Hepatocyte (in vitro differentiated cells): ENCODE measurements around the gene MYH11. TPM values are rescaled to one million over a fixed set of nuclear protein-coding genes. Genes with fewer than 3 reads are reported as not detected.
"Not testable (repeated sequence)": the region's sequence is repeated elsewhere in the genome, so short reads cannot be mapped to it uniquely, and the experiment has no call there.

Experiments
- DNase-seq: peaks from one replicate; pipeline ENCODE4 v3.0.0-alpha.2; 2016; ENCODE audit warnings: low spot score
- H2AFZ ChIP-seq: fragments of 200-600 bp; sonication (generic); 2 replicates; pipeline ENCODE4 v1.6.0; 2016; ENCODE audit warnings: antibody characterized with exemption, mild to moderate bottlenecking
- H3K27ac ChIP-seq: fragments of 200-600 bp; sonication (generic); 2 replicates; pipeline ENCODE4 v1.5.1; 2016; ENCODE audit warnings: mild to moderate bottlenecking
- H3K27me3 ChIP-seq: fragments of 200-600 bp; sonication (generic); 2 replicates; pipeline ENCODE4 v1.6.1; 2016
- H3K36me3 ChIP-seq: fragments of 200-600 bp; sonication (generic); replicated peaks from 2 replicates; pipeline ENCODE4 v1.5.1; 2016; ENCODE audit warnings: low read depth; ENCODE audit not compliant: insufficient read depth
- H3K4me1 ChIP-seq: fragments of 200-600 bp; sonication (generic); 2 replicates; pipeline ENCODE4 v1.5.1; 2016; ENCODE audit warnings: mild to moderate bottlenecking, moderate library complexity; ENCODE audit not compliant: insufficient read depth
- H3K4me2 ChIP-seq: fragments of 200-600 bp; sonication (generic); 2 replicates; pipeline ENCODE4 v1.6.0; 2016
- H3K4me3 ChIP-seq: fragments of 200-600 bp; sonication (generic); 2 replicates; pipeline ENCODE4 v1.5.1; 2016; ENCODE audit warnings: mild to moderate bottlenecking
- H3K79me2 ChIP-seq: fragments of 200-600 bp; sonication (generic); 2 replicates; pipeline ENCODE4 v1.6.0; 2017; ENCODE audit warnings: mild to moderate bottlenecking
- H3K9me2 ChIP-seq: fragments of 200-600 bp; sonication (generic); replicated peaks from 2 replicates; pipeline ENCODE4 v1.6.0; 2017; ENCODE audit warnings: mild to moderate bottlenecking; ENCODE audit not compliant: insufficient read depth
- H3K9me3 ChIP-seq: fragments of 200-600 bp; sonication (generic); 2 replicates; pipeline ENCODE4 v1.5.1; 2016; ENCODE audit warnings: low read depth, mild to moderate bottlenecking
- H4K20me1 ChIP-seq: fragments of 200-600 bp; sonication (generic); 2 replicates; pipeline ENCODE4 v1.6.0; 2016; ENCODE audit warnings: mild to moderate bottlenecking; ENCODE audit not compliant: insufficient read depth, poor library complexity, severe bottlenecking
- CTCF ChIP-seq: fragments of 200-600 bp; sonication (generic); IDR thresholded peaks from 2 replicates; pipeline ENCODE4 v1.5.1; 2016; ENCODE audit warnings: antibody characterized with exemption, mild to moderate bottlenecking; ENCODE audit not compliant: poor library complexity
- EZH2 ChIP-seq: fragments of 200-600 bp; sonication (generic); IDR thresholded peaks from 2 replicates; pipeline ENCODE4 v1.6.1; 2016; ENCODE audit warnings: antibody characterized with exemption, mild to moderate bottlenecking, borderline replicate concordance
- EZH2phosphoT487 ChIP-seq: fragments of 200-600 bp; sonication (generic); IDR thresholded peaks from one replicate; pipeline ENCODE4 v1.6.1; 2018; ENCODE audit warnings: antibody characterized with exemption, mild to moderate bottlenecking, low read depth, moderate library complexity; ENCODE audit not compliant: unreplicated experiment, severe bottlenecking
- WGBS: methylation state at CpG from one replicate; pipeline ENCODE4 v1.1.6; 2016; ENCODE audit warnings: low lambda C conversion rate; ENCODE audit errors: missing lambda C conversion rate; 5-methylcytosine and 5-hydroxymethylcytosine counted together
- polyA plus RNA-seq: library from polyadenylated mRNA; unstranded; fragments of >200 nt; fragmentation: Nextera tagmentation; extraction: Ambion mirVana; gene quantifications from 2 replicates; pipeline ENCODE4 v1.2.1, GENCODE V29; 2016
- total RNA-seq: library from RNA; depleted of rRNA; stranded (reverse); fragments of >200 nt; gene quantifications from 2 replicates; pipeline ENCODE4 v1.2.3, GENCODE V29; 2014

MYH11 gene
- total and polyA plus RNA-seq, 2 experiments from 2014 or later: 0.59 to 5.9 TPM

- Histone ChIP-seq H4K20me1 (no peaks in the 10 kb centered on the region), H3K27me3 (no peaks in the 10 kb centered on the region), H3K36me3 (no peaks in the 10 kb centered on the region), H3K4me1 (no peaks in the 10 kb centered on the region), H3K9me2 (no peaks in the 10 kb centered on the region), H2AFZ (no peak overlapping the region), H3K79me2 (no peaks in the 10 kb centered on the region), H3K4me3 (no peak overlapping the region), H3K9me3 (no peaks in the 10 kb centered on the region), H3K27ac (no peak overlapping the region), H3K4me2 (no peak overlapping the region)
- TF ChIP-seq CTCF: no peak
- DNase-seq: no peak
- WGBS: 96% methylated on average over 6 of the region's 6 CpGs
These were observed 155.5 kb downstream of the MYH11 start for GRCh38 chr16:15701367-15701766.

- no peaks in the 10 kb centered on the region for H3K36me3 ChIP-seq
- no peak overlapping the region for H3K27ac ChIP-seq
- no peaks in the 10 kb centered on the region for H3K4me1 ChIP-seq
- no peak for TF ChIP-seq CTCF
- no peak for TF ChIP-seq EZH2
- no peak for TF ChIP-seq EZH2phosphoT487
- over 99% methylated on average over 12 of the region's 12 CpGs for WGBS
- no peaks in the 10 kb centered on the region for H3K9me2 ChIP-seq
- no peak overlapping the region for H3K4me3 ChIP-seq
- no peak overlapping the region for H2AFZ ChIP-seq
- H3K27me3 ChIP-seq: no peaks in the 10 kb centered on the region
- no peaks in the 10 kb centered on the region for H3K79me2 ChIP-seq
- no peak overlapping the region for H3K4me2 ChIP-seq
- H3K9me3 ChIP-seq: no peaks in the 10 kb centered on the region
- no peak for DNase-seq
- no peaks in the 10 kb centered on the region for H4K20me1 ChIP-seq
These were observed 157.0 kb downstream of the MYH11 start for GRCh38 chr16:15699819-15700218.

GRCh38 chr16:15694499-15694898, 162.3 kb downstream of the MYH11 start:
- H3K36me3 ChIP-seq: no peaks in the 10 kb centered on the region
- TF ChIP-seq EZH2: no peak
- no peak for TF ChIP-seq EZH2phosphoT487
- no peak for TF ChIP-seq CTCF
- H3K9me2 ChIP-seq: no peaks in the 10 kb centered on the region
- no peaks in the 10 kb centered on the region for H4K20me1 ChIP-seq
- WGBS: 93% methylated on average over 5 of the region's 5 CpGs
- no peaks in the 10 kb centered on the region for H3K79me2 ChIP-seq
- H3K9me3 ChIP-seq: no peaks in the 10 kb centered on the region
- no peak for DNase-seq
- no peaks in the 10 kb centered on the region for H3K27me3 ChIP-seq
- no peak overlapping the region for H3K4me2 ChIP-seq
- no peak overlapping the region for H3K27ac ChIP-seq
- no peaks in the 10 kb centered on the region for H3K4me1 ChIP-seq
- no peak overlapping the region for H2AFZ ChIP-seq
- H3K4me3 ChIP-seq: no peak overlapping the region

- H3K4me3 ChIP-seq, H3K79me2 ChIP-seq, H4K20me1 ChIP-seq, H3K27me3 ChIP-seq, H2AFZ ChIP-seq, H3K4me1 ChIP-seq, H3K9me2 ChIP-seq, H3K27ac ChIP-seq, H3K9me3 ChIP-seq, DNase-seq, H3K36me3 ChIP-seq, H3K4me2 ChIP-seq: not testable (repeated sequence)
- WGBS: 100% methylated on average over 1 of the region's 1 CpG
These were observed 164.3 kb downstream of the MYH11 start for GRCh38 chr16:15692508-15692907.
